ENCODE measurements around the gene AGBL4.

Gene AGBL4

DNA sequence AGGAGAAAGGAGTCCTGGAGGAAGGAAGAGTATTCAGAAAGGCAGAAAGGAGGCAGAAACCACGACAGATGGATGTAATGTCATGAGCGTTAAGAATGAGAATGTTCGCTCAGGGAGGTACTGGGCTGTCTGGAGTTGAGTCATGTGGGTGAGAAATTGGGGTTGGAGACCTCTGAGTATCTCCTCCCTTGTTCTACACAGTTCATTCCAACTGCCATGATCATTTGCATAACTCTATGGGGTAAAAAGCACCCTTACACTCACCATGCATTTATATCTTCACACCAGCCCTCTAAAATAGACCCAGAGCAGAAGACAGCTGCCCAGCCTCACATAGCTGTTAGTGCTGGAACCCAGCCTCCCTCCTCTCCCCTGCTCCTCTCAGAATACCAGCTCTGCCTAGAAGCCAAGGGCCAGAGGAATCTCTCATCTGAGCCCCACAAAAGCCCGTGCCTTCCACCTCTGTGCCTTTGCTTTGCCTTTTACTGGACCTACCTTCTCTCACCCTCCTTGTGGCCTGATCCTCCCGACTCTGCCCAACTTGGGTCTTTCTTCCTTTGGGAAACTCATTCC is 1332.2 kb downstream of the AGBL4 start:
- no peak for TF ChIP-seq POLR2AphosphoS5 (IDR thresholded peaks at IDR 0.05; ENCODE audit: low read depth, low read length)
- TF ChIP-seq SIN3A (IDR thresholded peaks at IDR 0.05; ENCODE audit: borderline replicate concordance, insufficient read depth, low read length): no peak
- TF ChIP-seq FOXP2 (optimal IDR thresholded peaks at IDR 0.05; ENCODE audit: borderline replicate concordance, extremely low read depth, extremely low read length, insufficient read depth): no peak
- TF ChIP-seq REST (IDR thresholded peaks at IDR 0.05; ENCODE audit: insufficient read depth in 1 of 2, low read depth in 2 of 2, low read length in 2 of 2): no peak
- TF ChIP-seq TAF1 (IDR thresholded peaks at IDR 0.05; ENCODE audit: borderline replicate concordance, insufficient read depth, low read length): no peak

DNA sequence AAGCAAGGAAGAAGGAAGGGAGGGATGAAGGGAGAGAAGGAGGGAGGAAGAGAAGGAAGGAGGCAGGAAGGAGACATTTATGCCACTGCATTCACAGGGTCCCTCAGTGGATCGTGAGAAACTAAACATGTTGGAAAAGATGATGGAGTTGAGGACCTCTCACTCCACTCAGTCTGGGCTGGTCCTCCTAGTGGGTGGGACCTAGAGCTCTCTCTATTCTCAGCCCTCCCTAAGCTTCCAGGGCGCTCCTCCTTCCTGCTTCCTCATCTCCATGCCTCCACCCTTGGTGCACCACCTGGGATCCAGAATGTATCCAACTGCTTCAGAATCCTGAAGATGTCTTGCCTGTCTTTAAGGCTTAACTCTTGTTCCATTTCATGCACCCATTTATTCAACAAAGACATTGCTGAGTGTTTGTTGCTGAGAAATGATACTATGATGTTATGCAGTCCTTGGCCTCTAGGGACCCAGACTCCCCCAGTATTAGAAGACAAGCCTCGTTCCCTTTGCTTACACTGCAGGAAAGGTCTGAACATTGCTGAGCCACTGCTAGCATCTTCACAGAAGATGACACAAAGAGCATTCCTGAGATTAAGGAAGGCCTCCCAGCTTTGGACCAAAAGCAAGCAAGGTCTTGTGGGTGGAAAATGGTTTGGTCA is 1335.5 kb downstream of the AGBL4 start:
- no peak for TF ChIP-seq SIN3A (IDR thresholded peaks at IDR 0.05; ENCODE audit: borderline replicate concordance, insufficient read depth, low read length)
- no peak for TF ChIP-seq FOXP2 (optimal IDR thresholded peaks at IDR 0.05; ENCODE audit: borderline replicate concordance, extremely low read depth, extremely low read length, insufficient read depth)
- TF ChIP-seq REST (IDR thresholded peaks at IDR 0.05; ENCODE audit: insufficient read depth in 1 of 2, low read depth in 2 of 2, low read length in 2 of 2): no peak
- TF ChIP-seq POLR2AphosphoS5 (IDR thresholded peaks at IDR 0.05; ENCODE audit: low read depth, low read length): no peak
- TF ChIP-seq TAF1 (IDR thresholded peaks at IDR 0.05; ENCODE audit: borderline replicate concordance, insufficient read depth, low read length): no peak

- TF ChIP-seq FOXP2 (optimal IDR thresholded peaks at IDR 0.05; ENCODE audit: borderline replicate concordance, extremely low read depth, extremely low read length, insufficient read depth) (no peak), REST (IDR thresholded peaks at IDR 0.05; ENCODE audit: insufficient read depth in 1 of 2, low read depth in 2 of 2, low read length in 2 of 2) (no peak), TAF1 (IDR thresholded peaks at IDR 0.05; ENCODE audit: borderline replicate concordance, insufficient read depth, low read length) (no peak), SIN3A (IDR thresholded peaks at IDR 0.05; ENCODE audit: borderline replicate concordance, insufficient read depth, low read length) (no peak), POLR2AphosphoS5 (IDR thresholded peaks at IDR 0.05; ENCODE audit: low read depth, low read length) (no peak)
These were observed 1336.3 kb downstream of the AGBL4 start for GRCh38 chr1:48687282-48688045.

GRCh38 chr1:48686159-48686558 is 1337.6 kb downstream of the AGBL4 start:
- TF ChIP-seq FOXP2 (optimal IDR thresholded peaks at IDR 0.05; ENCODE audit: borderline replicate concordance, extremely low read depth, extremely low read length, insufficient read depth) (no peak), REST (IDR thresholded peaks at IDR 0.05; ENCODE audit: insufficient read depth in 1 of 2, low read depth in 2 of 2, low read length in 2 of 2) (no peak), SIN3A (IDR thresholded peaks at IDR 0.05; ENCODE audit: borderline replicate concordance, insufficient read depth, low read length) (no peak), TAF1 (IDR thresholded peaks at IDR 0.05; ENCODE audit: borderline replicate concordance, insufficient read depth, low read length) (no peak), POLR2AphosphoS5 (IDR thresholded peaks at IDR 0.05; ENCODE audit: low read depth, low read length) (no peak)
